G401 (cell line): ENCODE measurements around the gene SAMD14. TPM values are rescaled to one million over a fixed set of nuclear protein-coding genes. Genes with fewer than 3 reads are reported as not detected.

ENCODE experiments used
- DNase-seq: peaks from one replicate; pipeline ENCODE4 v3.0.0-alpha.2; 2015; ENCODE audit warnings: low spot score
- in situ Hi-C: cut with HindIII; loops from 2 replicates; pipeline ENCODE4 v1.10.0; 2016; ENCODE audit warnings: low sequenced_read_pairs, mixed read lengths
- total RNA-seq: library from RNA; depleted of rRNA; stranded (reverse); fragments of >200 nt; shearing (Covaris generic); gene quantifications from 2 replicates; pipeline ENCODE4 v1.2.3, GENCODE V29; 2014

Gene SAMD14
- total RNA-seq, 1 experiment from 2014 or later = 7.5 TPM

DNA sequence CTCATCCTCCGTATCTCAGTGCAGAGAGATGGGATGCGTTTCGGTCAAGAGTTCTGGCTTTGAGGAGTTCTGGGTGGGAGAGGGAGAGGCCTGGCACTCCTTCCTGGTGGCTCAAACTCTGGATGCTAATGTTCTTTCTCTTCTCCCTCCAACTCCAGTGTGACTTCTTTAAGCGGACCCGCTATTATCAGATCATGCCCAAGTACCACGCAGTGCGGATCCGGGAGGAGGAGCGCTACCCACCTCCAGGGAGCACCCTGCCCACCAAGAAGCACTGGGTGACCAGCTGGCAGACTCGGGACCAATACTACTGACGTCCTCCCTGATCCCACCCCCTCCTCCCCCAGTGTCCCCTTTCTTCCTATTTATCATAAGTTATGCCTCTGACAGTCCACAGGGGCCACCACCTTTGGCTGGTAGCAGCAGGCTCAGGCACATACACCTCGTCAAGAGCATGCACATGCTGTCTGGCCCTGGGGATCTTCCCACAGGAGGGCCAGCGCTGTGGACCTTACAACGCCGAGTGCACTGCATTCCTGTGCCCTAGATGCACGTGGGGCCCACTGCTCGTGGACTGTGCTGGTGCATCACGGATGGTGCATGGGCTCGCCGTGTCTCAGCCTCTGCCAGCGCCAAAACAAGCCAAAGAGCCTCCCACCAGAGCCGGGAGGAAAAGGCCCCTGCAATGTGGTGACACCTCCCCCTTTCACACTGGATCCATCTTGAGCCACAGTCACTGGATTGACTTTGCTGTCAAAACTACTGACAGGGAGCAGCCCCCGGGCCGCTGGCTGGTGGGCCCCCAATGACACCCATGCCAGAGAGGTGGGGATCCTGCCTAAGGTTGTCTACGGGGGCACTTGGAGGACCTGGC, 40.8 kb downstream of the SAMD14 start:
- in situ Hi-C loops = no loop called here
- DNase-seq = no peak

DNA sequence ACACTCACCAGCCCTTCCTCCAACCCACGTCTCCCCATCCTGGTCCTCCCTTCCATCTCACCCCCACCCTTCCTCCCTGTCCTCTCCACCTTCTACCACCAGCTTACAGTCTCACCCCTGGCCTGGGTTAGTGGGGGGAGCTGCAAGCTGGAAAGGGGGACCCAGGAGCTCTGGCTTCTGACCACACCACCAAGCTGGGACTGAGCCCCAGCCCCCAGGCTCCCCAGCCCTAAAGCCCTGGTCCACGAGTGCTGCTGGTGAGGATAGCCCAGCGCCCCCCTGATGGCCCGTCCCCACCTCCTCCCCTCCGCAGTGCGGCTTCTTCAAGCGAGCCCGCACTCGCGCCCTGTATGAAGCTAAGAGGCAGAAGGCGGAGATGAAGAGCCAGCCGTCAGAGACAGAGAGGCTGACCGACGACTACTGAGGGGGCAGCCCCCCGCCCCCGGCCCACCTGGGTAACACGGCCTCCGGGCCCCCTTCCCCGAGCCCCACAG, 42.0 kb downstream of the SAMD14 start:
- in situ Hi-C loops = no loop called here
- no peak for DNase-seq

DNA sequence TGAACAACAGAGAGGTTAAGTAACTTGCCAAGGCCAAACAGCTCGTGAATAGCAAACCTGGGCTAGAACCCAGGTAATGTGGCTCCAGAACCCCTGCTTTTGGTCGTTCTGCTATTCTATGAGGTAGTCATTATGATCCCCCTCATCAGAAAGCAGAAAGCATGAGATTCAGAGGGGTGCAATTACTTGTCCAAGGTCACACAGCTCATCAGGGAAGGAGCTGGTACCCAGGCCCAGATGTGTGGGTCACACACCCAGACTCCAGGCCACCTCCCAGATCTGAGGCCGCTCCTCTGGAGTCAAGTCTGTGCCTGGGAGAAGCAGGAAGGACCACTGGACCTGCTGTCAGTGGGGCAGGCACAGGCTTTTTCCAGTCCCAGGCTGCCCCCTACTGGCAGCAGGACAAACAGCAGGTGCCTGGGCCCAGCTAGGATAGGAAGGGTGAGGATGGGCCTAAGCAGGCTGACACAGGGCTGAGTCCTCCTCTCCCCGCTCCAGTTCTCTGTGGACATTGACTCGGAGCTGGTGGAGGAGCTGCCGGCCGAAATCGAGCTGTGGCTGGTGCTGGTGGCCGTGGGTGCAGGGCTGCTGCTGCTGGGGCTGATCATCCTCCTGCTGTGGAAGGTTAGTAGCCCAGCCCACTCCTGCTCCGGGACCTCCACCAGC, 42.6 kb downstream of the SAMD14 start:
- in situ Hi-C loops = no loop called here
- DNase-seq = peak; percentile 63

DNA sequence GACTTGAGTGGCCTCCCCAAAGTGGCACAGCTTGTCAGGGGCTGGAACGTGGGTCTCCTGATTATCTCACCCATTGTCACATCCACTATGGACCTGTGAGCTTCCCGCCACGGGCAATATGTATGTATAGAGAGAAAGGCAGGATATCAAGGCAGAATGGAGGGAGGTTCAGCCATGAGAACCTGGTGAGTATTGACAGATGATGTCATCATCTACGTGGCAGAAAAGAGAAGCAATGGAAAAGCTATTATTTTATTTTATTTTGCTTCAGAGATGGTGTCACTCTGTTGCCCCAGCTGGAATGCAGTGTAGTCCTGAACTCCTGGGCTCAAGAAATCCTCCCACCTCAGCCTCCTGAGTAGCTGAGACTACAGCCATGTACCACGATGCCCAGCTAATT, 48.2 kb downstream of the SAMD14 start:
- in situ Hi-C loops = no loop called here
- no peak for DNase-seq

DNA sequence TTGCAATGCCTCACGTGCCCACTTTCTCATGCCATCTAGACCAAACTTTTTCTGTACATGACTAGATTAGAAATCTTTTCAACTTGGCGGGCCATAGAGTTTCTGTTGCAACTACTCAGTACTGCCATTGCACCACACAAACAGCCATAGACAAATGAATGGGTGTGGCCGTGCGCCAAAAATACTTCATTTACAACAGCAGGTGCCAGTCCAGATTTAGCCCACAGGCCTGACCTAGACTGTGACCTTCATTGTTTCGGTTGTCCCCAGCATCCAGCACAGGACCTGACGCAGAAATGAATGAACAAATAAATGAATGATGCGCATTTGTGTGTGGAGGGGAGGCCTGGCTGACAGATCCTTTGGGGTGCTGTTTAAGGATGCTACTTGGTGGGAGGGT, 49.1 kb downstream of the SAMD14 start:
- DNase-seq = no peak
- in situ Hi-C loops = no loop called here

DNA sequence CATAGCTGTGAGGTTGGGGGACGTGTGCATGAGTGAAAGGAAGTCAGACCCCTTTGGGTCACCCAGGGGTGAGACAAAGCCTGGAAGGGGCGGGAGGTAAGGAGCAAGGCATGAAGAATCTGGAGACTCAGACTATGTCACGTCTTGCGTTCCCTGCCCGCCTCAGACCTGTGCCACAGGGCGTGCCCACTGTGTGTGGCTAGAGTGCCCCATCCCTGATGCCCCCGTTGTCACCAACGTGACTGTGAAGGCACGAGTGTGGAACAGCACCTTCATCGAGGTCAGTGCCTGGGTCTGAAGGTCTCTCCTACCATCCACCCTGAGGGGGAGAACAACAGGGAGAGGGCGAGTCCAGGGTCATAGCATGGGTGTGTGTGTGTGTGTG, 49.9 kb downstream of the SAMD14 start:
- in situ Hi-C loops = no loop called here
- no peak for DNase-seq

DNA sequence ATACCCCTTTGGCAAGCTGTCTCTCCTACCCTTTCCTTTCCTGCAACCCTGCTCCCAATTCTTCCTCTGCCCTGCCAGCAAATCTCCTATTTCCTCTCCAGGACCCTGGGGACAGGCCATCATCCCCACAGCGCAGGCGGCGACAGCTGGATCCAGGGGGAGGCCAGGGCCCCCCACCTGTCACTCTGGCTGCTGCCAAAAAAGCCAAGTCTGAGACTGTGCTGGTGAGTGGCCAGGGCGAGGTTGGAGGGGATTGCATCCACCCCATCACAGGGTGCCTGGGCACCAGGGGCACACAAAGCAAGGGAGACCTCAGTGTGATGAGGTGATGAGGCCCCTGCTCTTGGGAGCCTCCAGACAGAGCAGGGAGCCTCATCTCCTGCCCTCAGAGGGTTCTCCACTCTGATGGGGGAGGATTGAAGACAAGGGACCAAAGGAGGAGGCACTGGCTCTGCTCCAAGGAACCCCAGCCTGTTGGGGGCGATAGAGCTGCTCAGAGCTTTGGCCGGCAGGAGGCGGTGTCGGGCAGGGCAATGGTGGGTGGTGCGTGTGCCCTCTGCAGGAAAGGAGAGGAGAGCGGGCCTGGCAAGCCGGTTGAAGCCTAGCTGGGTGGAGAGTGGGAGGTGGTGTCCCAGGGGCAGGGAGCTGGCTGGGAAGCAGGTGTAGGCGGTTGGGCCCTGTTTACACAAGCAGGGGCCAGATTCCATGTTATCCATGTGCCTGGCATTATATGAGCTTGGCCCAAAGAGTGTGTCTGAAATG, 50.4 kb downstream of the SAMD14 start:
- in situ Hi-C loops = no loop called here

DNA sequence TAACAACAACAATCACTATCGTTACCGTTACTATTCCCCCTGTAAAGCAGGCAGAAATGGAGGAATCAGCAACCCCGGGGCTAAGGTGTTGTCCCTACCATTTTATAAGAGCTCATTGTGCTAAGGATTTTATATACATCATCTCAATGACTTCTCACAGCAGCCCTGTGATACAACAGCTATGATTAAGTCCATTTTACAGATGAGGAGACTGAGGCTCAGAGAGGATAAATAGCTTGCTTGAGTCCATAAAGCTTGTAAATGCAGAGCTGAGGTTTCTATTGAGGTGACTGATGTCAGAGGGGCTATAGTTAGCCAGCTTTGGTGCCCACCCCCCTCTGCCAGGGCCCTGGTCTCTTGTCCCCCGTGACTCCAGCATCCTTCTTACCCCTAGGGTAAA, 51.5 kb downstream of the SAMD14 start:
- no peak for DNase-seq
- in situ Hi-C loops = no loop called here

More for the DNA sequence above, 50.4 kb downstream of the SAMD14 start:
- no peak for DNase-seq

DNA sequence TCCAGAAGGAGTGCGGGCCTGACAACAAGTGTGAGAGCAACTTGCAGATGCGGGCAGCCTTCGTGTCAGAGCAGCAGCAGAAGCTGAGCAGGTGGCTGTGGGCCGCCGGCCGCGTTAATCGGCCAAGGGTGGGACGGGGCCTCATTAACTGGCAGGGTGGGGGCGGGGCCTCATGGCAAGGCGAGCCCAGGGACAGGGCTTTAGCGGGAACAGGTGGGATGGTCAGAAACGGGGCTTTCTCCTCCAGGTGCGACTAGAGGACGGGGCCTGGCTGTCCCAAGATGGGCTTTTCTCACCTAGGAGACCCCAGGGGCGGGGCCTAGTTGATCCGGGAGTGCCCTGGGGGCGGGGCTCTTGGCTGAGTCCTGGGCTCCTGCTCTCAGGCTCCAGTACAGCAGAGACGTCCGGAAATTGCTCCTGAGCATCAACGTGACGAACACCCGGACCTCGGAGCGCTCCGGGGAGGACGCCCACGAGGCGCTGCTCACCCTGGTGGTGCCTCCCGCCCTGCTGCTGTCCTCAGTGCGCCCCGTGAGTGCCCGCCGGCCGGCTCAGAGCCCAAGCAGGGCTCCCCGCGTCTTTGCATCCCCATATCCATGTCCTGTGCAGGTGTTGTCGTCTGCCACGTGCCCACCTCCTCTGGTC, 53.2 kb downstream of the SAMD14 start:
- DNase-seq = no peak
- in situ Hi-C loops = no loop called here

DNA sequence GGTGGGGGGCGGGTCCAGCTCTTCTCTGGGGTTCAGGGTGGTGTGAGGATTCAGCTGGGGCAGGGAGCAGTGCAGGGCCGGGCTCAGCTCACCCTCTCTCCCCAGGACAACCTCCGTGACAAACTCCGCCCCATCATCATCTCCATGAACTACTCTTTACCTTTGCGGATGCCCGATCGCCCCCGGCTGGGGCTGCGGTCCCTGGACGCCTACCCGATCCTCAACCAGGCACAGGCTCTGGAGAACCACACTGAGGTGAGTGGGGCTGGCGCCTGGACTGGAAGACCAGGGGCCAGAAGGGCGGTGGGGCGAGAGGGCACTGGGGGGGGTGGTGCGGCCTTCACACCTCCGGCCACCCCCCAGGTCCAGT, 53.8 kb downstream of the SAMD14 start:
- in situ Hi-C loops = no loop called here
- no peak for DNase-seq

DNA sequence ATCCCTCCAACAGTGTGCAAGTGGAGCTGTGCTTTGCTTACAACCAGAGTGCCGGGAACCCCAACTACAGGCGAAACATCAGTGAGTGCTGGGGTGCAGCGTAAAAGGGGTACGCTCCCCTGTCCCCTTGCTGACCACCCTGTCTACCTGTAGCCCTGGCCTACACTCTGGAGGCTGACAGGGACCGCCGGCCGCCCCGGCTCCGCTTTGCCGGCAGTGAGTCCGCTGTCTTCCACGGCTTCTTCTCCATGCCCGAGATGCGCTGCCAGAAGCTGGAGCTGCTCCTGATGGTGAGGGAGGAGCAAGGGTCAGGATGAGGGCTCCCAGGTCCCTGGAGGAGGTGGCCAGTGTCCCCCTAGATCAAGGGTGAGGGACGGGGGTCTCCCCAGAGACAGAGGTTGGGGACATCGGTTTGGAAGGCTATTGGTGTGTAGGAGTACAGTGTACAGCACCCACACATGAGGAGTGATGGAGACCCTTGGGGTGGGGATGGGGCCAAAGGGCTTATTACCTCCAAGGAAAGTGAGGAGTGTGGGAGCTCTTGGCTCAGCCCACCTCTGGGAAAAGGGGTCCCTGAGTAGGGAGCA, 54.4 kb downstream of the SAMD14 start:
- in situ Hi-C loops = no loop called here

DNA sequence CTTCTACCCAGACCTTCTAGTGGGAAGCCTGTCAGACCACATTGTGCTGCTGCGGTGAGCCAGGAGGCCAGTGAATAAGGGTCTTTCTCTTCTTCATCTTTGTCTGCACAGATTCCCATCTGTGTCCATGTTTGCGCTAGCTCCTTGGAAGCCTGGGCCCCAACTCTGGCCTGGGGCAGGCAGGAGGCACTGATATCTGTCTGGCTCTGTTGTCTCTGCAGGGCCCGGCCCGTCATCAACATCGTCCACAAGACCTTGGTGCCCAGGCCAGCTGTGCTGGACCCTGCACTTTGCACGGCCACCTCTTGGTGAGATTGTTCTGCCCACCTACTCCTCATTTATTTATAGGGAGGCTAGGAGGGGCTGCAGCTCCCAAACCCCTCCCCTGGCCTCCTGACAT, 55.7 kb downstream of the SAMD14 start:
- in situ Hi-C loops = no loop called here
- DNase-seq = no peak

More for the DNA sequence above, 54.4 kb downstream of the SAMD14 start:
- DNase-seq = no peak

DNA sequence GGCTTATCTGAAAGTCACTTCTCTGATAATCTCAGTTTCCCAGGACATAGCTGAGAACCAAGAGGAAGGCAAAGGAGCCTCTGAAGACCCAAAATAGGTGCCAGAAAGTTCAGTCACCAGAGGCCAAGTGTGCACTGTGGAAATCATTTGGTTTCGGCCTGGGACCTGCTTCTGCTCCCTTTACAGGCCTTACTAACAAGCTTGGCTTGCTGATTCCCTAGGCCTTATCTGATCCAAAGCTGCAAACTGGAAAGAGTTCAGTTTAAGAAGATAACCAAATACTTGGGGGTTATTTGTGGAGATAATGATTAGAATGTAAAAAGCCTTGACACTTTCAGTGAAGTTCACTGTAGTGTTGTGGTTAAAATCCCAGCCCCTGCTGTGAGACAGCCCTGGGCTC, 57.0 kb downstream of the SAMD14 start:
- in situ Hi-C loops = no loop called here
- no peak for DNase-seq

DNA sequence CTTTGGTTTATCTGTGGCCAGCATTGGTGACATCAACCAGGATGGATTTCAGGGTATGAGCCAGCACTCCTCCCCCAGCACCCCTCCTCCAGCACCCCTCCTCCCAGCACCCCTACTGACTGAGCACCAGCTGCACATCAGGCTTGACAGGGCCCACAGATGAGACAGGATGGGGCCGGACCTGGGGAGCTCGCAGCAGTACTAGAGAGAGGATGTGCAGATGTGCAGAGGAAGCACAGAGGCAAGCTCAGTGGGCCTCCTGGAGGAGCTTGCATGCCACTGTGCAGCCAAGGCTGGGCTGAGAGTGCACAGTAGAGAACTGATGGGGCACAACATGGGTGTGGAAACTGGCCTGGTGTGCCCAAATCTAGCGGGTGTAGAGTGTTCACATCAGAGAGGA, 57.8 kb downstream of the SAMD14 start:
- in situ Hi-C loops = no loop called here
- no peak for DNase-seq

DNA sequence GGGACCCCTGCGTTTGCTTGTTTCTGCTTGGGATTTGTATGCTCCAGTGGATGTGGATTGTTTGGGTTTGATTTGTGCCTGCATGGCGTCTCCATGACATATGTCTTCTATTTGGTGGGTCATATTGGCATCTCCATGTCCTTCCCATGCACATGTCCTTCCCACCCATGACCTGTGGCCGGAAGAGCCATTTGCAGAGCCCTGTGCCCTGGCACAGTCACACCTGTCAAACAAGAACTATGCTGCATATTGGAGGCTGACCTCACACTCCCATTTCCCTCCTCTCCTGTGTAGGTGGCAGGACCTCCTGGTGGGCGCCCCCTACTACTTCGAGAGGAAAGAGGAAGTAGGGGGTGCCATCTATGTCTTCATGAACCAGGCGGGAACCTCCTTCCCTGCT, 58.3 kb downstream of the SAMD14 start:
- in situ Hi-C loops = no loop called here
- no peak for DNase-seq

DNA sequence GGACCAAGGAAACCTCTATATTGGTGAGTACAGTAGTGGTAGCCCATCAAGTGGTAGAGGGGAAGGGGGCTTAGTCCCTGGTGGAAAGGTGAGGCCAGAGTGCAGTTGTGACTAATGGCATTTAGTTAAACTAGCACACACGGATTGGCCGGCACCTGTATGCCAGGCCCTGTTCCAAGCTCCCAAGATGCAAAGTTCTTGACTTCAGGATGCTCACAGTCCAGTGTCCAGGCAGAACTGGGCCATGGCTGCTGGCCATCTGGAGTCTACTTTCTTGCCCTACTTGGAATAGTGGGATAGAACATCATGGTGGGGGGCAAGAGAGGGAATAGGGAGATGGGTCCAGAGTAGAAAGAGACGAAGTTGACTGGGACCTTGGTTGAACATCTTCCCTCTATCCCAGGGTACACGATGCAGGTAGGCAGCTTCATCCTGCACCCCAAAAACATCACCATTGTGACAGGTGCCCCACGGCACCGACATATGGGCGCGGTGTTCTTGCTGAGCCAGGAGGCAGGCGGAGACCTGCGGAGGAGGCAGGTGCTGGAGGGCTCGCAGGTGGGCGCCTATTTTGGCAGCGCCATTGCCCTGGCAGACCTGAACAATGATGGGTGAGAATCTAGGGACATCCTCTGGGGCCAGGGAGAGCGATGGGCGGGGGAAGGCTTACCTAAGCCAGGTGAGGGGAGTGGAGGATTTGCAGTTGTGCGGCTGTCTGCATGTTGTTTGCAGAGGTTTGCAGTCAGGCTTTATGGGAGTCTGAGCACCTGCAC, 58.9 kb downstream of the SAMD14 start:
- no peak for DNase-seq
- in situ Hi-C loops = no loop called here

DNA sequence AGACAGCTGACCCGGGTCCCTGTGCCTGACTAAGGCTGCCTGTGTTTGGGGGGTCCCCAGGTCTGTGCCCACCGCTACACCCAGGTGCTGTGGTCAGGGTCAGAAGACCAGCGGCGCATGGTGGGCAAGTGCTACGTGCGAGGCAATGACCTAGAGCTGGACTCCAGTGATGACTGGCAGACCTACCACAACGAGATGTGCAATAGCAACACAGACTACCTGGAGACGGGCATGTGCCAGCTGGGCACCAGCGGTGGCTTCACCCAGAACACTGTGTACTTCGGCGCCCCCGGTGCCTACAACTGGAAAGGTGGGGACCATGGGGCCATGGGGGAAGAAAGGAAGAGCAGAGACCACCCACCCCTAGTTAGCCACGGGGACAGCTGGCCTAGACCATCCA, 62.0 kb downstream of the SAMD14 start:
- in situ Hi-C loops = no loop called here
- no peak for DNase-seq

DNA sequence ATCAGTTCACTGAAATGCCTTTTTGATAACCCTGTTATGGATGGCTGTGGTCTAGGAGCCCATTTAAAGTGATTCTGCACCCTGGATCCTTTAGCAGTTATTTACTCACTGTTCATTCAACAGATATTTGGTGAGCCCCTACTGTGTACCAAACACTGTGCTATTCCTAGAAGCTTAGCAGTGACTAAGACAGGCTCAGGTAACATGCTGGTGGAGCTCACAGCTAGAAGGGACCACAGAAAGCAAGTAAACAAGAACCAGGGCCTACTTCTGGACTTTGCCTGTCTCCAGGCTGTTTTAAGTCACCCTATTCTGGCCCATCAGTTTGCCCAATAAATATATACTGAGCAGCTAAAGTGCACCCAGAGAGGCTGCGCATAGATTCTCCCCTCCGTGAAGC, 63.0 kb downstream of the SAMD14 start:
- in situ Hi-C loops = no loop called here
- DNase-seq = no peak
